Lower leg skin (tissue), 4 donors: Measurements from ENCODE around the gene HARS2. TPM values are rescaled to one million over a fixed set of nuclear protein-coding genes. Genes with fewer than 3 reads are reported as not detected.
"Not testable (repeated sequence)": the region's sequence is repeated elsewhere in the genome, so short reads cannot be mapped to it uniquely, and the experiment has no call there.

Experiments used
- DNase-seq, 2 donors: peaks; one replicate each; pipeline ENCODE4 v3.0.0-alpha.2; 2019; ENCODE audit warnings: low spot score in 2 of 2
- H3K4me3 ChIP-seq: fragments of 200-600 bp; sonication (generic); 2 replicates; pipeline ENCODE4 v1.5.1; 2017; ENCODE audit warnings: mild to moderate bottlenecking, low read depth; ENCODE audit not compliant: poor library complexity, severe bottlenecking
- CTCF ChIP-seq, 3 donors: fragments of 450-650 bp; IDR thresholded peaks; one replicate each; pipeline ENCODE4 v1.5.1; 2016; ENCODE audit warnings: antibody characterized with exemption in 3 of 3, mild to moderate bottlenecking in 3 of 3, moderate library complexity in 2 of 3
- POLR2A ChIP-seq, 2 donors: fragments of 450-650 bp; IDR thresholded peaks; one replicate each; pipeline ENCODE4 v1.6.1; 2016 to 2017; ENCODE audit warnings: antibody characterized with exemption in 2 of 2, mild to moderate bottlenecking in 1 of 2, moderate library complexity in 1 of 2
- WGBS, 2 donors: methylation state at CpG; one replicate each; pipeline ENCODE4 v1.1.5; 2018; 5-methylcytosine and 5-hydroxymethylcytosine counted together
- intact Hi-C: fragments of 100-400 bp; cut with DNase I; formaldehyde crosslinking; loops from one replicate; pipeline ENCODE4 v1.15.0; 2023; ENCODE audit warnings: low total_unique reads
- total RNA-seq, 4 donors: library from RNA; depleted of rRNA; stranded (reverse); fragments of >200 nt; gene quantifications; one replicate each; pipeline ENCODE4 v1.1.0, GENCODE V29; 2016

Gene HARS2
- total RNA-seq, 4 donors from 2014 or later = 17.4 to 37.2 (median 31.8) TPM

- no peak for TF ChIP-seq CTCF (IDR thresholded peaks at IDR 0.05)
- no peak for TF ChIP-seq POLR2A (IDR thresholded peaks at IDR 0.05)
- DNase-seq = no peak
- WGBS, 2 donors = 13 to 16% methylated on average over 18 of the region's 18 CpGs
- H3K4me3 ChIP-seq = peak overlapping the region; percentile 84
- intact Hi-C loops = no loop called here
These were observed 27.3 kb upstream of the HARS2 start for GRCh38 chr5:140664030-140664358.

DNA sequence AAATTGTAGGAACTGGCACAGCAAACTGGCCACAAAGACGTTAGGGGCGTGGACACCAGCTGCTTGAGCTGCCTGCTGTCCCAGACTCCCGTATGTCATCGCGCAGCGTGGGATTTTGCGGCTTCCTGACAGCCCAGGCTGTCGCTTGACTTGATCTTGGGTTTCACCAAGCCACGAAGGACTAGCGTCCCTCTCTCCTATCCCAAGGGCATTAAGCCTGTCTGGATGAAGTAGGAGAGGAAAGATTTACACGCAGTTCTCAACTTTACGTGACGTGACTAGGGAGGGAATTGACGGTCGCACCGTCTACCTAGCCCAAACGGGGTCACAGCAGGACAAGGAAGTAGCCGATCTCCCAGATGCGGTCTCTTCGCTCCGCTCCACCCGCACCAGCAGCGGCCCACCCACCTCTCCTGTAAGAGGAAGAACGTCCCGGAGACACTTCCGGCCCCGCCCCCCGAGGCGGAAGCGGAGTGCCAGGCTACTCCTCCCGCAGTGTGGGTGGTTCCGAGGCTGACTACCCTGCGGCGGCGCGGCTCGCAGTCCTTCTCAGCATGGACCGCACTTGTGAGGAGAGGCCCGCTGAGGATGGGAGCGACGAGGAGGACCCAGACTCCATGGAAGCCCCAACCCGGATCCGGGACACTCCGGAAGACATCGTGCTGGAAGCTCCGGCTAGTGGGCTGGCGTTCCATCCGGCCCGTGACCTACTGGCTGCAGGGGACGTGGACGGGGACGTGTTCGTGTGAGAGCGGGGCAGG lies 26.7 kb upstream of the HARS2 start, which contains the start of gene WDR55:
WDR55 (plus strand) TSS at position 546 of the 761 bp plus-strand sequence; CDS start at position 555, 9 bp downstream.
- H3K4me3 ChIP-seq = peak within 1 kb of the TSS; percentile 84
- DNase-seq = peak; percentile 96 to 99
- 0 to 2% methylated on average over 47 to 53 of the region's 54 CpGs for WGBS, 2 donors
- intact Hi-C loops = no loop called here
- TF ChIP-seq CTCF (IDR thresholded peaks at IDR 0.05) (no peak), POLR2A (IDR thresholded peaks at IDR 0.05) (no peak)

DNA sequence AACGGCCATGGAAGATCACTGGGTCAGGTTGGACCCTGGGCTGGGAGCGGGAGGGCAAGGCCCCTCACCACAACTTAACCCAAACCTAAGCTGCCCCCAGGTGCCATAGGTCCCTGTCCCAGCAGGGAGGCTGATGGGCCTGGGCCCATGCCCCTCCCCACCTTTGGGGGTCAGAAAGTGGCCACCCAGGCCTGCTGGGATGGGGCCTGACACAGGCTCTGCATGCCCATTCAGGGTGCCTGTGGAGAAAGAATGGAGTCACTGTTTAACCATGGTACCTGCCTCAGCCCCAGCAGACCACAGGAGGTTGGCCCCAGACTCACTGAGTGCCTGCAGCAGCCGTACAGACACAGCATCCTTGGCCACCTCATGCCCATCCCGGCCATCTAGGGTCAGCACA lies 20.2 kb upstream of the HARS2 start:
- 100% methylated on average over 2 of the region's 4 CpGs for WGBS, 2 donors
- H3K4me3 ChIP-seq, DNase-seq, intact Hi-C loops: not testable (repeated sequence)

DNA sequence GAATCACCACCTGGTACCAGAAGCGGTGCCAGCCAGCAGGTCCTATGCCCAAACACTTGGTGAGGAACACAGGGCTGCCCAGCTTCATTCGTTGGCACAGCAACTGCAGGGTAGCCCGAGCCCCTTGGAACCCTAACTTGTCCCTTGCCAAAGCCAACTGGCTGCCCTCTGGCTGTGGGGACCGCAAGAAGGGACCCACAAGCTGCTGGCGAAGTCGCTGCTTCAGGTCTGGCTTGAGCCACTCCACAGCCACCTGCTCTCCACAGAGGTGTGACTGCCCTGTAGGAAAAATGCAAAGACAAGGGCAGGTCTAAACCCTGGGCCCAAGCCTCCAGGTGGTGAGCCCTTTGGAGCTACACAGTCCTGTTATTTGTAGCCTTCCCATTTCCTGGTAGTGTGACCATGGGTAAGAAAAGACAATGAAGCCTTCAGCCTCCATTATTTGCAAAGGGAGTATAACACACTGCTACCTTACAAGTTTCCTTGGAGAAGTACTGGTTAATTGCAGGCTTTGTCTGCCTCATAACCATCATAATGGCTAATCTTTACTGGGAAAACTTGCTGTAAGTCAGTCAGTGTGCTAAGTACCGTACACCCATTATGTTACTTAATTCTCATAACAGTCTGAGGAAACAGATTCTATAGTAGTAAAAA lies 19.7 kb upstream of the HARS2 start:
- TF ChIP-seq CTCF (IDR thresholded peaks at IDR 0.05) (no peak), POLR2A (IDR thresholded peaks at IDR 0.05) (no peak)
- no peak for DNase-seq
- 91 to 97% methylated on average over 2 to 4 of the region's 7 CpGs for WGBS, 2 donors
- no peak overlapping the region for H3K4me3 ChIP-seq
- intact Hi-C loops = no loop called here

- DNase-seq = no peak
- intact Hi-C loops = no loop called here
- 62 to 80% methylated on average over 23 to 53 of the region's 70 CpGs for WGBS, 2 donors
- H3K4me3 ChIP-seq = no peak overlapping the region
- TF ChIP-seq POLR2A (IDR thresholded peaks at IDR 0.05) (no peak), CTCF (IDR thresholded peaks at IDR 0.05) (no peak)
These were observed 18.6 kb upstream of the HARS2 start for GRCh38 chr5:140672455-140673186.
